GM12801 (cell line): ENCODE results near the gene ARL8A.

Experiments used
- CTCF ChIP-seq: IDR thresholded peaks from one replicate; pipeline ENCODE4 v1.5.1; 2011; ENCODE audit warnings: control low read depth; ENCODE audit not compliant: insufficient read length; ENCODE audit errors: extremely low read depth

The ARL8A gene

DNA sequence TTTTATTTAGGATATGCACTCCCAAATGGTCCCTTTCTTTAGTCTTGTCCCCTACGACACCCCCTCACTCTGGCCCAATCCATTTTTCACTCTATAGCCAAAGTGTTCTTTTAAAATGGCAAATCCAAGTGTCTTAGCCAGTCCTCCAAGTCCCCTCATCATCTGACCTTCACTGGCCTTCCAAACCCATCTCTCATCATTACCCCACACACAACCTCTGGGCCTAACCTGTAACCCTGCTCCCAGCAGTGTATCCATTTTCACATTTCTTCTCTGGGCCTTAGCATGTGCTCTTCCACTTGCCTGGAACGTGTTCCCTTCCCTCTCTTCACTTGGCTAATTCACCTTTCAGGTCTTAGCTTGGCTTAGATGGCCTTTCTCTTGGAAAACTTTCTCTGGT is 6.5 kb upstream of the ARL8A start:
- no peak for TF ChIP-seq CTCF

GRCh38 chr1:202150602-202151001 is 6.1 kb upstream of the ARL8A start:
- no peak for TF ChIP-seq CTCF

GRCh38 chr1:202150187-202150586 is 5.7 kb upstream of the ARL8A start:
- TF ChIP-seq CTCF = no peak

GRCh38 chr1:202149566-202149965 is 5.0 kb upstream of the ARL8A start:
- TF ChIP-seq CTCF = no peak

GRCh38 chr1:202148391-202148790 is 3.9 kb upstream of the ARL8A start:
- no peak for TF ChIP-seq CTCF

- no peak for TF ChIP-seq CTCF
These were observed 2.5 kb upstream of the ARL8A start for GRCh38 chr1:202146993-202147392.

- TF ChIP-seq CTCF = no peak
These were observed 1.7 kb upstream of the ARL8A start for GRCh38 chr1:202146279-202146678.
